GM18520 (cell line): ENCODE results near the gene DNAJC17.
A peak's percentile ranks its signal among the peaks of the same experiment; 100 is the strongest.

Source experiments
- ATAC-seq: cut with Tn5 transposase; IDR thresholded peaks from one replicate; pipeline ENCODE4 v1.9.1; 2021; ENCODE audit not compliant: unreplicated experiment

Gene DNAJC17

DNA sequence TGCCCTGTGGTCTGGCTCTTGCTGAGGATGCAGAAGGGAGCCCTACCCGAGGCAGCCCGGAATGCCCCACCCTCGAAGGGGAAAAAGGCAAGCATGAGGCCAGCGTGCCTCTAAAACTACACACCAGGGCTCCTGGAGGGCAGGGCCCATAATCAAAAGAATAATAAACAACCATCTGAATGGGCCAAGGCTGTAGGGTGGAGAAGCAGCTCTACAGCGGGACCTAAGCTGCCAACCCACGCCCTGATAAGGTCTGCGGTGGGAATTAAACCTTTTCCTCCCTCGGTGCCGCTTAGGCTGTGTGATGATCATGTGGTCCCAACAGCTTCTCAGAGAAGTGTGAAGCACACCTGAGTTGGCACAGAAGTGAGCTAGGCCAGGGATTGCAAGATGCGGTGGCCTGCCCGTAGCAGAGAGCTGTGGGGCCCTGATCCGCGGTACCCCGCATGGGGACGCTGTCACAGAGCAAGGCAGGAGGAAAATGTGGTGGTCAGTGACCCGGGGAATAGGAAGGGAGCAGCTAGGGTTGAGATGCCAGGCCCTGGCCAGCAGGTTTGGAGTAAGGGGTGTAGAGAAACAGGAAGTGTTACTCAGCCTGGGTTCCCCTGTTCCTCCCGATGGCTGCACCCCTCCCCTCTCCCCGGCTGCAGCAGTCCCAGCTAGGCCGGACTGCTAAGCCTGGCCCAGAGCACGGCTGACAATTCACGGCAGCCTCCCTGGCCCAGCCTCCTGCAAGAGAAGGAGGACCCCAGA is 38.6 kb downstream of the DNAJC17 start:
- ATAC-seq: no peak

DNA sequence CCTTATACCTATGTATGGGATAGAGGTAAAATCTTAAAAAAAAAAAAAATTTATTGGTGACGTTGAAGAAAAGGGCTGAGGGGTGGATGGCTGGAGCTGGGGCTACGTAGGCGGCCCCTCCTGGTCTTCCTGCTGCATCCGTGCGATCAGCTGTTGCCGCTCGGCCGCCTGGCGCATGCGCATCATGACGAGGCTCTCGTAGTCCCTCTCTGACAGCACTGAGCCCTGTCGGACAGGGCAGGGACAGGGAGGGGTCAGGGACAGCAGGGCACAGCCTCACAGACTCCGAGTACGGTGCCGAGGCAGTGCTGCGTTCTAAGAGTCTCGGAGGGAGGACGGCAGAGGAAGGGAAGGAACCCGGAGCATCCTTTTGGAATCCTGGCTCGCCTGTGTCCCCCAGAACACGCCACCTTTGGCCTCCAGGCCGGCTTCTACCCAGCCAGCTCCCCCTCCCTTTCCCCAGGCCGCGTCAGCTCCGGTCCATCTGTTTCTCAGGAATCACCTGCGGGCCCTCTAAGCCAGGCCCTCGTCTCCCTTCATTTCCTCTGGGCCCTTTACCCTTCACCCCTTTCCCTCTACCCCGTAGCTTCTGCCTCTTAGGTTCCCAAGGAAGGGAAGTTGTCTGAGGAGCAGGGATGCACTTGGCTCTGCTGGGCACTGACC is 39.3 kb downstream of the DNAJC17 start:
- ATAC-seq: no peak

DNA sequence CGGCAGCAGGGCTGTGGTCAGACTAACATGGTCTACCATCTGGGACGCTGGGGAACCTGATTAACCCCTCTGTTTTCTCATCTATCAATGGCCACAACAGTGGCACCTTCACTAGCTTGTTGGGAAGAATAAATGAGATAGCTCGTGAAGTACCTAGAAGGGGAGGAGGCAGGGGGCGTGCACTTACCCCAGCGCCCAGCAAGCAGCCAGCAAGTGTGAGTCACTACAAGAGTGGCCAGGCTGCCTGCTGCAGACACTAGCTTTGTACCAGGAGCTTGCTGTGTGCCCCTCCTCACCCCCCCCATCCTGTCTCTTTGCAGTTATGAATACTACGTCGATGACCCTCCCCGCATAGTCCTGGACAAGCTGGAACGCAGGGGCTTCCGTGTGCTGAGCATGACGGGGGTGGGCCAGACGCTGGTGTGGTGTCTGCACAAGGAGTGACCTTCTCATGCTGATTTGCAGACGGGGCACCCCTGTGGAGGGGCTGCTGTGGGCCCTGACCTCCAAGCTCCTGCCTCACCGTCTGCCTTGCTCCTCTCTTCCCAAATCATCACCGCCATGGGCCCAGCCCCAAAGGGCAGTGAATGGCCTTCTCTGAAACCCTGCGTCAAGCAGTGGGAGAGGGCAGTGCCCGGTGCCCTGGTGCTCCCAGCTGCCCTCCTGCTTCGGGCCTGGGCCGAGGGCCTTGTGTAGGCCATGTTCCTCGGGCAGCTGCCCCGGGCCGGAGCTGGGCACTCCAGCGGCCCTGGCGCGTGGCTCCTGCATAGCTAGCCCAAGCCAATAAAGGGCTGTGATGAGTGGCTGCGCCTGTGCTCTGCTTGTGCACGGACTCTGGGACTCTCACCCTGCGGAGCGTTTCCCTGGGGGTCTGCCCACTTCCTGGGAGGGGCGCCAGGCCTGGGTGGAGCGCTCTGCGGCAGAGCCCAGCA is 40.1 kb downstream of the DNAJC17 start:
- no peak for ATAC-seq

DNA sequence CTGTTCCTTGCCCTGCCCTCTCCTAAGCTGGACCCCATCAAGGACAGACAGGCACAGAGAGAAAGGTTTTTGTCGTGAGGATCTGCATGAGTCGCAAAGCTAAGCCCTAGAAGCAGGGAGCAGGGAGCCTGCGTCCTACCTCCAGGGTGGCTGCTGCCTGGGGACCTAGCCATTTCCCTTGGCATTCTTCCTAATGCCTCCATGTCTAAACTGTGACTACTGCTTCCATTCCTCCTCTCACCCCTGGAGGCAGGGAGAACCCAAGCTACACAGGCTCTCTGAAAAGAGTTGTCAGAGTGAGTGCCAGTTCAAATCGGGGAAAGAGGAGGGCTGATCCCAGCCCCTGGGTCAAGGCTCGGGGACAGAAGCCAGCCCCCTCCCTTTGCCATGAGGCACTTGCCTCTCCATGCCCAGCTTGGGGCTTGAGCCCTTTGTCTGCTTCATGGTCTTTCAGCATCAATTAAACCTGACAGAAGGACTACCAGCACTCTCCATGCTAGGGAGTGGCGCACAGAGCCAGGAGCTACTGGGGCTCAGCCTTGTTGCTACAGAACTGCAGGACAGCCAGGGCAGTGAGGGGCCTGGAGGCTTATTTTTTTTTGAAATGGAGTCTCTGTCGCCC is 41.0 kb downstream of the DNAJC17 start:
- ATAC-seq: no peak

DNA sequence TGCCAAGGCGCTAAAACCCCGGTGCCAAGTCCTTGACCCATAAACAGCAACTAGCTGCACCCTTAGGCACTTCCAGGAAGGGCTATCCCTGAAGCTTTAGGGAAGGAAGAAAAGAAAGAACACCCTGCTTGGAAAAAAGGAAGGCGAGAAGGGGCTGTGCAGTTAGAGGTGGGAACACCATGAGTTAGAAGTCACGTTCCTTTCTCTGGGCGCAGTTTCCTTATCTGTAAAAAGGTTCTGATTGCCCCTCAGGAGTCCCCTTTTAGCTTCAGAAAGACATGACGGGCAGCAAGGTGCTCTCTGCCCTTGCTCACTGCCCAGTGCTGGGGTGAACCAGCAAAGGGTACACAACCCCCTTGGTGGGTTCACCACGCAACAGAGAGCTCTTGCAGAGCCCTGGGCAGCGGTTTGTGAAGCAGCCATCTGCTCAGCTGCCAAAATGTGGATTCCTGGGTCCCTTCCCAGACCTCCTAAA is 42.6 kb downstream of the DNAJC17 start:
- no peak for ATAC-seq

DNA sequence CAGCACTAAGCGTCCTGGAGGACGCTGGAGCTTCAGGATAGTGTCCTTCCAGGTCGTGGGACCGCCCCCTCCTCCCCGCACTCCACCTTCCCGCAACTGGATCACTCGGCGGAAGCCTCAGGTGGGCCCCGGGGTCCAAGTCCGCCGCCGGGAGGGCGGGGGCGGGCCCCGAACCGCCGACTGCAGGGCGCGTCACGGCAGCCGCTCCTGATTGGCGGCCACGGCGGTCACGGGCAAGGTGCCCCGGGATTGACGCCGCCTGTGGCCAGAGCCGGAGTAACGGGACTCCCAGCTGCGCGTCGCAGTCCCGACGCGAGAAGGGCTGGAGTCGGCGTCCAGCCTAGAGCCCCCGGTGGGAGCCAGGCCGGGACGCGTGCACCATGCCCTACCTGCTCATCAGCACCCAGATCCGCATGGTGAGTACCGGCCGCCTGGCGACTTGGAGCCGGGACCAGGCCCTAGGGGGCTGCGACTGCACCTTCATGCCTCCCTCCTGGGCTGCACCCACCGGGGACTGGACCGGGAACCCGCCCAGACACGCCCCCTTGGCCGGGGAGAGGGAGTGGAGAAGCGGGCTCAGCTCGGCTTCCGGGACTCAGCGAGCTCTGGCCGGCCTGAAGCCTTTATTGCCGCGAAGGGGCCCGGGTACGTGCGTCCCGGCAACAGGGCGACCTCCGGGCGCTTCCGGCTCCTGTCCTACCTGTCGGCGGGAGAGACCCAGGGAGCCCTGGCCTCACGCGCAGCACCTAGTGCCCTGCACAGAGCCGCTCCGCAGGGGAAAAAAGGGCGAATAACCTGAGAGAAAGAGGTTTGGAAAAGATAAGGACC is 43.3 kb downstream of the DNAJC17 start, which contains the start of gene GCHFR:
TSS of gene GCHFR (plus strand) at position 268 of the 828 bp plus-strand sequence. CDS start at position 381, 113 bp downstream.
- ATAC-seq: no peak

DNA sequence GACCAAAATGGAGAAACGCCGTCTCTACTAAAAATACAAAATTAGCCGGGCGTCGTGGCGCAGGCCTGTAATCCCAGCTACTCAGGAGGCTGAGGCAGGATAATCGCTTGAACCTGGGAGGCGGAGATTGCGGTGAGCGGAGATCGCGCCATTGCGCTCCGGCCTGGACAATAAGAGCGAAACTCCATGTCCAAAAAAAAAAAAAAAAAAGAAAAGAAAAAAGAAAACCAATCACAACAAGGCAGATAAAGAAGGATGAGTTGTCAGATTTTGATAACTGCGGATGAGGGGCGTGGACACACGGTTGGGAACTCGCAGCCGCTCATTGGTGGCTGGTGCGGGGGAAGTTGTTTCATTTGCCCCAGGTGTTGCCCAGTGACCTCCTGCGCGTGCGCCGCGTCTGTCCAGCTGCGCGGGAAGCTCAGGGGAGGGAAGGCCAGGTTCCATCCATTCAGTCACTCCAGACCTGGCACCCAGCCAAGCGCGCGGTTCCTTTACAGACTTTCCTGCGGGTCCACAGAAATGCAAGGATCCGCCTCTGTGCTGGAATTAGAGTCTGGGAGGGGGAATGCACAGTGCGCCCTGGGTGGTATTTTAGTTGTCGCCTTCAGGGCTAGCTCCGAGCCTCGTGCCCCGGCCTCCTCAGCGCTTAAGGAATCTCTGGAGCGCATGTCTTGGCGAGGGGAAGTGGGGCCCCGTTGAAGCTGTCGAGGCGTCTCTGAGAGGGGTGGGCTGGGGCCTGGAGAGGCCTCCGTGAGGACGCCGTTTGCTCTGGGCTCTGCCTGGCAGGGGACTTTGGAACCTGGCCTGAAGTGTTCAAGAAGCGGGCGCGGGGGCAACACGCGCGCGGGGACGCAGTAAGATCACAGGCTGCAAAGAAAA is 44.1 kb downstream of the DNAJC17 start:
- no peak for ATAC-seq

DNA sequence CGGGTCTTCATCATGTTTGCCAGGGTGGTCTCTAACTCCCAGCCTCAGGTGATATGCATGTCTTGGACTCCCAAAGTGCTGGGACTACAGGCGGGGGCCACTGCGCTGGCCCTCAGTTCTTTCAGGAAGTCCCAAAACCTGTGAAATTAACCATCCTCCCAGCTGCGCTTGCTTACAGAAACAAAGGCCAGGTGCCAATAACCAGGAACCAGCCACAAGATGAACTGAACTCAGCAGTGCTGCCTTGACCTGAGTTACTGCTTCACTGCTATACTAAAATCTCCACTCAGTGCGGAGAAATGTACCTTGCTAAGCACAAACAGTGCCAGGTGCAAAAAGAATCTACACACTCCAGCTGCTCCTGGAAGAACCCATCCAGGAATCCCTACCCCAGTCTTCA is 47.3 kb downstream of the DNAJC17 start:
- ATAC-seq: no peak

DNA sequence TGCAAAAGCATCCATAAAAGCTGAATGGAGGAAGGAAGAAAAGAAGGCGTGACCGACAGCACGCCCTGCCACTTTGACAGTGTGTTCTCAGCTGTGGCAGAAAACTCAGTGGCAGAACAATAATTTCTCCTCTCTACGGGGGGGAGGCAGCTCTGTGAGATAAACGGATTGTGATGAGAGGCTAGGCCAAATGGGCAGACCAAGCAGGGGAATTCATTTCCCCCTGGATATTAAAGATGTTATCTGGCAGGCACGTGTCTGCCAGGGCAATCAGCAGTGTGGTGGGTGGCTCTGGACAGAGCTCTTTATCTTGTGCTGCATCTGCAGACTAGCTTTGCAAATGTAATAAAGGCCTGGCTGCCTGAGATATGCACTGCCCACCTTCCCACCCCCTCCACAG is 50.3 kb downstream of the DNAJC17 start:
- no peak for ATAC-seq

DNA sequence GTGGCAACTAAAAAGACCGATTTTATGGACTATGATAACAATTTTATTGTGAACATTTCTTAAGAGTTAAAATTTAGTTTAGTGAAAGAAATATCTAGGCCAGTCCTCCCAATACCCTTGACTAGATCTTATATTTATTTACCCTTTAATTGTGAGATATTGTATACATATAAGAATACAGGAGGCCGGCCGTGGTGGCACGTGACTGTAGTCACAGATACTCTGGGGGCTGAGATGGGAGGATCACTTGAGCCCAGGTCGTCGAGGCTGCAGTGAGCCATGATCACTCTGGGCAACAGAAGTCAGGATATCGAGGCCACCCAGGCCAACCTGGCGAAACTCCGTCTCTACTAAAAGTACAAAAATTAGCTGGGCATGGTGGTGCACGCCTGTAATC is 51.5 kb downstream of the DNAJC17 start:
- no peak for ATAC-seq

DNA sequence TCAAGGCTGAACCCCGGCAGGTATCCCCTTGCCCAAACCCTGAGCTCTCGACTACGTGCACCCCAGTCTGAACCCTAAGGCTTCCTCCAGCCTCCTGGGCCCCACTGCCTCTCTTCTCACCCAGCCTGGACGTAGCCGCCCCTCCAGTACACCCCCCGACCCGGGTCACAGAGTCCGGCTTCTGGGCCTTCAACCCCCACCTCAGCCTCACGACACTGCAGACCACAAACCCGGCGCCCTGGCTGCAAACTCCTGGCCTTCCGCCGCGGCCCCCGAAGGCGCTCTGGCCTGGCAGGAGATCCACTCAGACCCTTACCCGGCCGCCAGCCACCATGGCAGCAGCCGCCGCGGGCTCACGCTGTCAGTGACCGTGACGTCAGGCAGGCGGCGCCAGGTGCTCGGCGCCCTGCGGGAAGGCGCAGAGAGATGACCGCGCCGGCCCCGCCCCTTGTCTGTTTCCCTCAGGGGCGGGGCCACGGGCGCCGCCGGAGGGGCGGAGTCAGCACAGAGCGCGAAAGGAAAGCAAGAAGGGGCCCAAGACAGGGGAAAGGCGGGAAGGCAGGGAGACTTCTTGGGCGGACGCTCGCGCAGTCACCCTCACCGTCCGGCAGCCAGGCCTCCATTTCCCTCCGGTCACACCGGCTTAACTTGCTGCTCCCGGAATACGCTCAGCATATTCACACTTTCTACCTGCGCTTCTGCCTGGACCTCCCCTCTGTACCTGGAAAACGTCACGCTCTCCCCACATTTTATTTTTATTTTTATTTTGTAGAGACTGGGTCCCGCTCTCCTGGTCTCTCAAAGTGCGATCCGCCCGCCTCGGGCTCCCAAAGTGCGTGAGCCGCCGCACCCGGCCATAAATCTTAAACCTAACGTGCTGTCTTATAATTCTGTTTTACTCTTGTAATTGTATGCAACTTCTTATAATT is 52.1 kb downstream of the DNAJC17 start, which contains the start of gene RMDN3:
TSS of gene RMDN3 (minus strand) at position 372 of the 929 bp plus-strand sequence. CDS start 471 bp downstream, outside the sequence.
- ATAC-seq: peak; percentile 79

DNA sequence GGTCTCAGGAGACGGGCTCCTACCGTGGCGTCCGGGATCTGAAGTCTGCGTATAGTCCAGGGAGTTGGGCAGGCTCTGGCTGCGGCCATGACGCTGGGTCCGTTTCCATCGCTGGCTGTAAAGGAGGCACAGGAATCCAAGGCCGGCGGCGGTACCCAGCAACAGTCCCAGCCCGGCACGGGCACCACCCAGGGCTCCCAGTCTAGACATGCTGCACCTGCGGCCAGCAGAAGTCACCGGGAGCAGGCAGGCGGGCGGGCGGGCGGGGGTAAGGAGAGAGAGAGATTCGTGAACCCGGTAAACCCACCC is 52.7 kb downstream of the DNAJC17 start:
- ATAC-seq: no peak

DNA sequence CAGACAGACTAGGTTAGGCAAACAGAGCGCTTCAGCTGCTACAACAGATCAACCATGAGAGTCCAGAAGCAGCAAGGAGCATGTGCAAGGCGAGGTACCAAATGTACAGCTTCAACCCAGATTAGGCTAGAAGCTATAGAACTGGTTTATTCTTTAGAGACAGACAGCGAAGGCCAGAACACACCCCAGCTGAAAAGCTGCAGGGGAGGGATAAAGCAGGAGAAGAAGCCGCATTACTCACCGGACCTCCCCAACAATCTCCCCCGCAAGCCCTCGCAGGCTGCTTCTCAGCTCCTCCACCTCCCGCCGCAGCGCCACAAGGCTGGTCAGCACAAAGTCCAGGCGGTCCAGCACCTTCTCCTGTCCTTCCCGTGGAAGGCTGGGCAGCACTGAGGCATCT is 55.5 kb downstream of the DNAJC17 start:
- no peak for ATAC-seq

DNA sequence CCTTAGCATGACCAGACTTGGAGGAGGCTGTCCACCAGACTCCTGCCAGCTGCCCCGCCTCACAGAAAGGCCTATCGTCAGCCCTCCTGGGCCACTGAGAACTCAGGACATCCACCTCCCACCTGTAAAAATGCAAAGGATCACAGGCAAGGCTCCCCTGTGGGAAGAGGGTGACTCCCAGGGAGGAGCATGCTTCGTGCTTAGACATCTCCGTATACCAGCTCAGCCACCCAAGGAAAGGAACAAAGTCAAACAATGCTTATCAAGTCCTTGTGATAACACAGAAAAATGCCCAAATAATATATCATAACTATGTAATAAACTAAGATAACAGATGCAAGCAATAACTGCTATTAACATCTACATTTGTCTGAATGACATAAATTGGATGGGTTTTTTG is 56.4 kb downstream of the DNAJC17 start:
- no peak for ATAC-seq

DNA sequence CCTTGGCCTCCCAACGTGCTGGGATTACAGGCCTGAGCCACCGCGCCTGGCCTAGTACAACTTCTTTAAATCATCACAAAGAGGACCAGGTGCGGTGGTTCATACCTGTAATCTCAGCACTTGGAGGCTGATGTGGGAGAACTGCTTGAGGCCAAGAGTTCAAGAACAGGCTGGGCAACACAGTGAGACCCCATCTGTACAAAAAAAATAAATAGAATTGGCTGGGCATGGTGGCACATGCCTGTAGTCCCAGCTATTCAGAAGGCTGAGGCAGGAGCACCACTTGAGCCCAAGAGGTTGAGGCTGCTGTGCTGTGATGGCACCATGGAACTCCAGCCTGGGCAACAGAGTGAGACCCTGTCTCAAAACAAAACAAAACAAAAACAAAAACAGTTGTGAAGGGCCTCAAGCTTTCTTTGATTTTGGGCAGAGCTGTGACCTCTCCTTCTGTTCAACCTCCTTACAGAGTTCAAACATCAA is 58.1 kb downstream of the DNAJC17 start:
- ATAC-seq: no peak

DNA sequence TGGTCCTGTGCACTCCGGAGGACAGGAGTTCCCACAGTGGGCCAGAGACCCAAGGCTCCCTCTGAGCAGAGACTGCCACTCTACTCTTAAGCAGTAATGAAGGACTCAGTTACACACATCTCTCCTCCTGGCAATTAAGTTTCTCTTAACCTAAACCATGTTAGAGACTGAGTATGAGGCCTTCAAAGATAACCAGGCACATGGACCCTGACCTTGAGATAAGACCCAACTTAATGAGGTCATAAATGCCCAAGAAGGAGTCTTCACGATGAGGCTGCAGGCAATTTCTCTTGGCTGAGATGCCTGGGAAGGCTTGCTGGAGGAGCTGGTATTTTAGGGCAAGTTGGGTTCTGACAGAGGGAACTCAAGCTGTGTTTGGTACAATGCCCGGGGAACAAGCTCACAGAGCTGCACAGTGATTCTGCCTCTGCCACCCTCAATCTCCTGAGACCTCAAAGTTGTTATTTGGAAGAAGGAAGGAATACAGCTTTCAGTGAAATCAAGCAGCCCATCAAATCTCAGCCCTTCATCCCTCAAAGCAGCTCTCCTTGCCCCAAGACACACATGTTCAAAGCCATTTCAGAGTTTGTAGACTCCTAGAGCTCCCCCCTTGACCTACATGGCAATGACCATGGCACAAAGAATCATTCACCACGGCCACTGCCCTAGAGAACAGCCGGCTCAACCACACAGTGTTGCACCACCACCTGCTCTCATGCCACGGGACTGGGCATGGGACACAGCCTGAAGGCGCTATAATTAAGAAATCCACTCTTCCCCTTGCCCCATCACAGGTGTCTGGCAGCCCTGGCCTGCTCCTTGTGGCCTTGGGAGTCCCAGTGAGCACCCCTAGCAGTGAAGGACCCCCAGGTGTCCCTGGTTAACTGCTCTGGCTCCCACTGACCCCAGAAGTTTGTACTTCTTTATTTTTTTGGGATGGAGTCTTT is 59.3 kb downstream of the DNAJC17 start:
- ATAC-seq: no peak

DNA sequence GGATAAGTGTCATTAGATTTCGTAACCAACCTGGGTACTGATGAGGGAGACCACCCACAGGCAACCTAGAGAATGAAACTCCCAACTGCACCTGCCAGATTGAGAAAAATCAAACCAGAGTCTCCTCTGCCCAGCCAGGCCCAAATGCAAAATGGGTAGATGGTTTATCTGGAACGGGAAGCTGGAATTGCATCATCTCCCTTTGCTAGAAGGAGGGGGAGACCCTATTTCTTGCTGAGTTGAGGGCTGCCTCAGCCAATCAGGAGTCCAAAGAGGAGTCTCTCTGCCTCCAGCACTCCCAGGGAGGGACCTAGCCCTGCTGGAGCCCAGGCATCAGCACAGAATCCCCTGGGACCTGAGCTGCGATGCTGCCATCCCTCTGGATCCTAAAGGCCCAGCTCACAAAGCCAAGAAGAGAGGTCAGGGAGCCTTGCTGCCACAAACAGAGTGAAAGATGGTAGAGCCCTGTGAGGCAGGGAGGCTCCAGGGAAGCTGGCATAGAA is 60.3 kb downstream of the DNAJC17 start:
- ATAC-seq: no peak
